GM18867 (cell line): ENCODE results near the gene ICE2.

Experiments used
- ATAC-seq: cut with Tn5 transposase; IDR thresholded peaks from one replicate; pipeline ENCODE4 v1.9.1; 2021; ENCODE audit warnings: mild to moderate bottlenecking, moderate library complexity; ENCODE audit not compliant: unreplicated experiment

Gene ICE2

GRCh38 chr15:60373327-60373726 lies 105.6 kb downstream of the ICE2 start:
- ATAC-seq, result no peak

DNA sequence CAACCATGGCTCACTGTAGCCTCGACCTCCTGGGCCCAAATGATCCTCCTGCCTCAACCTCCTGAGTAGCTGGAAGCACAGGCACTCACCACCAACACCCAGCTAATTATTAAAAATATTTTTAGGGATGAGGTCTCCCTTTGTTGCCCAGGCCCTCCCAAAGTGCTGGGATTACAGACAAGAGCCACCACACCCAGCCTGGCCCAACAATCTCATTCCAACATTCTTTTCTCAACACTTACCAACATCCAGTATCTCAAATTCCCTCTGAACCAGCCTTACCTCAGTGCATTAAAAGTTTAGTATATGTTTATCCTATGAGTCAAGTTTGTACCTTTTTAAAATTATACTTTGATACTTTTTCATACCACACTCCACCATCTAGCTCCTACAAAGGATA lies 106.2 kb downstream of the ICE2 start:
- ATAC-seq, result no peak

- ATAC-seq, result no peak
Observed at GRCh38 chr15:60372227-60372626, 106.7 kb downstream of the ICE2 start.

GRCh38 chr15:60371175-60372051 lies 107.5 kb downstream of the ICE2 start:
- no peak for ATAC-seq

DNA sequence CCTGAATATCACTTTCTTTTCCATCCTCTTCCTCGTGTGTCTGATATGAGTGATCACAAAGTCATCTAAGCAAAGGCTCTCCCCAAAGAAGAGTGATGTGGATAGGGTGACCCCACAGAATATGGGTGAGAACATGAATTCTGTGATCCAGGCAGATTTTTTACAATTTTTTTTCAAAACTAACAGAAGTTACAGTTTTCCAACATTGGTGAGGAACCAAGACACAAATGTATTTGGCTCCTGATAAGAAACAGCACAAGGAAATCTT lies 108.1 kb downstream of the ICE2 start:
- ATAC-seq, result no peak

- no peak for ATAC-seq
Observed at GRCh38 chr15:60370105-60370868, 108.7 kb downstream of the ICE2 start.

DNA sequence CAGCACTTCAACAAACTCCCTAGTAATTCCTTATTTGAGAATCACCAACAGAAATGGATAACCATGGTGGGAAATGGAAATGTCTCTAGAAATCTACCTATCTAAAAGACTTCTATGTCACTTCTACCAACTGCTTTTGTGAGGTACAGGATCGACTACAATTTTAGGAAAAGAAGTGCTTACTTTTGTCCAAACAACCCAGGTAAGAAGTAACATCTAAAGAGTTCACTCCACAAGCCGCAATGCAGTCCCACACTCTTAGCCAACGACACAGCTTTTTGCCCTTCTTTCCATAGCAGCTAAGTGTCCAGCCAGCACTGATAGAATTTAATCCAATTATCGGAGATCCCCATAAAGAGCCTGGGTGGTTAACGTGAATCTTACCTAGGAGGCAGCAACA lies 109.2 kb downstream of the ICE2 start:
- no peak for ATAC-seq
